B cell (primary cell): ENCODE measurements around the gene MRLN. TPM values are rescaled to one million over a fixed set of nuclear protein-coding genes. Genes with fewer than 3 reads are reported as not detected.
"Not testable (repeated sequence)": the region's sequence is repeated elsewhere in the genome, so short reads cannot be mapped to it uniquely, and the experiment has no call there.

Experiments
- ATAC-seq: fragments of 200-7000 bp; cut with Tn5 transposase; one replicate; pipeline ENCODE4 v1.10.0; 2021; ENCODE audit warnings: low read depth, mild to moderate bottlenecking, moderate number of reproducible peaks, moderate library complexity
- CTCF ChIA-PET: fragments of 350-600 bp; sonication (Branson Sonifier 250); formaldehyde crosslinking; loops from one replicate; lab custom pipeline; 2021; ENCODE audit warnings: antibody characterized with exemption, inconsistent platforms; lab: Charles Lee
- POLR2A ChIA-PET: fragments of 350-600 bp; sonication (Branson Sonifier 250); formaldehyde crosslinking; loops from one replicate; lab custom pipeline; 2021; ENCODE audit warnings: antibody characterized with exemption; lab: Charles Lee
- DNase-seq: peaks from one replicate; pipeline ENCODE4 v3.0.0; 2013
- H2AFZ ChIP-seq: 2 replicates; pipeline ENCODE4 v1.6.1; 2012; ENCODE audit warnings: mild to moderate bottlenecking, low read depth, low read length; ENCODE audit not compliant: insufficient read depth, poor library complexity, severe bottlenecking
- H3K27ac ChIP-seq, 2 donors: 1 replicate in 1 of 2; 2 replicates in 1 of 2; pipeline ENCODE4 v1.5.1; 2012 to 2013; ENCODE audit warnings: low read length in 2 of 2, mild to moderate bottlenecking in 2 of 2, moderate library complexity in 1 of 2
- H3K27me3 ChIP-seq, 4 experiments: fragments of 200-600 bp in 1 of 4; sonication (generic) in 1 of 4; replicated peaks in 1 of 4; 1 replicate in 2 of 4; 2 replicates in 2 of 4; pipeline versions ENCODE4 v1.6.1 to v1.7.0; 2013 to 2016; ENCODE audit warnings: low read length in 3 of 4, mild to moderate bottlenecking in 2 of 4, mixed read lengths in 1 of 4, moderate library complexity in 1 of 4; ENCODE audit not compliant: insufficient read depth in 4 of 4, control insufficient read depth in 3 of 4; ENCODE audit errors: control extremely low read depth in 1 of 4
- H3K36me3 ChIP-seq, 2 experiments: replicated peaks in 1 of 2; 1 replicate in 1 of 2; 2 replicates in 1 of 2; pipeline versions ENCODE4 v1.6.1 to v1.7.1; 2013; ENCODE audit warnings: low read length in 1 of 2; ENCODE audit not compliant: insufficient read depth in 2 of 2, control insufficient read depth in 1 of 2; ENCODE audit errors: control extremely low read depth in 1 of 2, extremely low read depth in 1 of 2
- H3K4me1 ChIP-seq, 2 donors: fragments of 200-600 bp in 1 of 2; sonication (generic) in 1 of 2; 1 replicate in 1 of 2; 2 replicates in 1 of 2; pipeline versions ENCODE4 v1.5.1 to v1.6.1; 2013 to 2017; ENCODE audit warnings: low read length in 2 of 2; ENCODE audit not compliant: control insufficient read depth in 2 of 2, insufficient read depth in 2 of 2
- H3K4me2 ChIP-seq: replicated peaks from 2 replicates; pipeline ENCODE3; 2012; ENCODE audit warnings: mild to moderate bottlenecking, low read depth, low read length; ENCODE audit not compliant: poor library complexity, severe bottlenecking
- H3K4me3 ChIP-seq, 5 experiments: fragments of 200-600 bp in 1 of 5; sonication (generic) in 1 of 5; 1 replicate in 3 of 5; 2 replicates in 2 of 5; pipeline versions ENCODE4 v1.5.1 to v1.7.0; 2011 to 2016; ENCODE audit warnings: low read length in 4 of 5, mild to moderate bottlenecking in 4 of 5, low read depth in 2 of 5, control low read depth in 1 of 5, moderate library complexity in 1 of 5; ENCODE audit not compliant: insufficient read depth in 1 of 5; ENCODE audit errors: control extremely low read depth in 1 of 5, extremely low read depth in 1 of 5
- H3K79me2 ChIP-seq: fragments of 200-600 bp; sonication (generic); one replicate; pipeline ENCODE4 v1.6.0; 2016; ENCODE audit warnings: low read length; ENCODE audit not compliant: control insufficient read depth, insufficient read depth
- H3K9ac ChIP-seq: fragments of 200-600 bp; sonication (generic); 2 replicates; pipeline ENCODE4 v1.6.1; 2017; ENCODE audit warnings: mild to moderate bottlenecking, low read length, moderate library complexity
- H3K9me3 ChIP-seq, 3 donors: one replicate each; pipeline versions ENCODE4 v1.6.1 to v1.7.1; 2013; ENCODE audit warnings: low read length in 2 of 3; ENCODE audit not compliant: control insufficient read depth in 2 of 3, insufficient read depth in 1 of 3; ENCODE audit errors: control extremely low read depth in 1 of 3
- H4K20me1 ChIP-seq: 2 replicates; pipeline ENCODE4 v1.6.0; 2012; ENCODE audit warnings: mild to moderate bottlenecking, low read length; ENCODE audit not compliant: insufficient read depth, control insufficient read depth, poor library complexity, severe bottlenecking
- H3K27ac Mint-ChIP-seq: one replicate; pipeline ENCODE4 v1.8.0; 2021; ENCODE audit warnings: mixed read lengths
- H3K27me3 Mint-ChIP-seq: one replicate; pipeline ENCODE4 v1.8.0; 2021; ENCODE audit warnings: mixed read lengths
- H3K4me1 Mint-ChIP-seq: one replicate; pipeline ENCODE4 v1.8.0; 2021; ENCODE audit warnings: mixed read lengths
- H3K4me3 Mint-ChIP-seq: one replicate; pipeline ENCODE4 v1.8.0; 2021; ENCODE audit warnings: mixed read lengths
- H3K9me3 Mint-ChIP-seq: one replicate; pipeline ENCODE4 v1.8.0; 2022; ENCODE audit warnings: mixed read lengths; ENCODE audit not compliant: insufficient read depth
- EZH2 ChIP-seq: IDR thresholded peaks from 2 replicates; pipeline ENCODE4 v1.6.1; 2012; ENCODE audit warnings: borderline replicate concordance, low read depth, mild to moderate bottlenecking, moderate library complexity, low read length; ENCODE audit not compliant: insufficient read depth, poor library complexity, severe bottlenecking
- WGBS: methylation state at CpG from one replicate; pipeline ENCODE4 v1.1.5; 2013; ENCODE audit warnings: missing lambda C conversion rate; ENCODE audit not compliant: insufficient coverage; 5-methylcytosine and 5-hydroxymethylcytosine counted together
- intact Hi-C: fragments of 100-400 bp; cut with micrococcal nuclease; formaldehyde crosslinking; loops from one replicate; pipeline ENCODE4 v1.10.0; 2022
- polyA plus RNA-seq: library from polyadenylated mRNA; depleted of rRNA; stranded (reverse); fragments of >200 nt; gene quantifications from 2 replicates; pipeline ENCODE4 v1.2.3, GENCODE V29; 2012
- total RNA-seq, 2 donors: library from RNA; stranded (reverse); fragments of 120-200 nt in 1 of 2; gene quantifications; 1 replicate in 1 of 2; 2 replicates in 1 of 2; pipeline versions ENCODE4 v1.2.3 to v1.2.4, GENCODE V29; 2013 to 2022
- TF ChIP-seq, protein P1 (sequence below): fragments of 200-600 bp; IDR thresholded peaks from one replicate; pipeline ENCODE4 v1.8.0; 2022; ENCODE audit warnings: antibody characterized with exemption, mild to moderate bottlenecking

The MRLN gene
- total and polyA plus RNA-seq, 2 donors (not counting 1 experiment from before 2014, with no cell fraction given), result not detected

DNA sequence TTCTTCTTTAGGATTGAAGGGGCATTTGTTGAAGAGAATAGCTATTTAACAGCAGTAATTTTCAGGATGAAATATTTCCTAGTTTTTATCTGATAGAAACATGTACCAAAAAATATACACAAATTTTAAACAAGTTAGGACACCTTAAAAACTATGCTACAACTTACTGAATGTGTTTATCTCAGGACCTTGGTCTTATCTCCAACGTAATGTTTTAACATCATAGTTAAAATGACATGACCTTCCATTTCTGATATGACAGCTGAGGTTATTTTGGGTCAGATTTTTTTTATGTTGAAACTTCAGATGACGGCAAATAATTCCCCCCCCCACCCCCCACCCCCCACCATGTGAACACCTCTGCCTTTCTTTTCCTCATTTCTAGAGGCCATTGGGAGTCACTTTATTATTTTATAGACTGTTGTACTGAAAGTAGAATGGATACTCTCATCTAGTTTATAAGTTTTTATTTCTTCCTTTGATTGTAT is 8.0 kb downstream of the MRLN start:
- no peak for ATAC-seq
- H3K27me3 Mint-ChIP-seq, result peaks cover 11% of the 10 kb centered on the region
- Histone ChIP-seq H3K79me2 (no peaks in the 10 kb centered on the region), H3K4me2 (no peak overlapping the region), H3K9me3 (peaks cover 0 to 10% (median 0%) of the 10 kb centered on the region in 3 donors), H4K20me1 (no peaks in the 10 kb centered on the region), H3K9ac (no peak overlapping the region), H3K36me3 (no peaks in the 10 kb centered on the region), H3K27me3 (no peaks in the 10 kb centered on the region), H3K4me3 (no peak overlapping the region), H3K4me1 (no peaks in the 10 kb centered on the region), H2AFZ (no peak overlapping the region), H3K27ac (no peak overlapping the region)
- TF ChIP-seq, protein P1, sequence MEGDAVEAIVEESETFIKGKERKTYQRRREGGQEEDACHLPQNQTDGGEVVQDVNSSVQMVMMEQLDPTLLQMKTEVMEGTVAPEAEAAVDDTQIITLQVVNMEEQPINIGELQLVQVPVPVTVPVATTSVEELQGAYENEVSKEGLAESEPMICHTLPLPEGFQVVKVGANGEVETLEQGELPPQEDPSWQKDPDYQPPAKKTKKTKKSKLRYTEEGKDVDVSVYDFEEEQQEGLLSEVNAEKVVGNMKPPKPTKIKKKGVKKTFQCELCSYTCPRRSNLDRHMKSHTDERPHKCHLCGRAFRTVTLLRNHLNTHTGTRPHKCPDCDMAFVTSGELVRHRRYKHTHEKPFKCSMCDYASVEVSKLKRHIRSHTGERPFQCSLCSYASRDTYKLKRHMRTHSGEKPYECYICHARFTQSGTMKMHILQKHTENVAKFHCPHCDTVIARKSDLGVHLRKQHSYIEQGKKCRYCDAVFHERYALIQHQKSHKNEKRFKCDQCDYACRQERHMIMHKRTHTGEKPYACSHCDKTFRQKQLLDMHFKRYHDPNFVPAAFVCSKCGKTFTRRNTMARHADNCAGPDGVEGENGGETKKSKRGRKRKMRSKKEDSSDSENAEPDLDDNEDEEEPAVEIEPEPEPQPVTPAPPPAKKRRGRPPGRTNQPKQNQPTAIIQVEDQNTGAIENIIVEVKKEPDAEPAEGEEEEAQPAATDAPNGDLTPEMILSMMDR, result no peak
- TF ChIP-seq EZH2, result no peak
- H3K9me3 Mint-ChIP-seq, result no peaks in the 10 kb centered on the region
- no peak overlapping the region for H3K27ac Mint-ChIP-seq
- H3K4me1 Mint-ChIP-seq, result no peaks in the 10 kb centered on the region
- intact Hi-C loops, result no loop called here
- no CpG with 5 or more reads among the region's 2 CpGs for WGBS
- ChIA-PET CTCF (no interaction called here), POLR2A (no interaction called here)
- H3K4me3 Mint-ChIP-seq, result no peak overlapping the region
- no peak for DNase-seq

DNA sequence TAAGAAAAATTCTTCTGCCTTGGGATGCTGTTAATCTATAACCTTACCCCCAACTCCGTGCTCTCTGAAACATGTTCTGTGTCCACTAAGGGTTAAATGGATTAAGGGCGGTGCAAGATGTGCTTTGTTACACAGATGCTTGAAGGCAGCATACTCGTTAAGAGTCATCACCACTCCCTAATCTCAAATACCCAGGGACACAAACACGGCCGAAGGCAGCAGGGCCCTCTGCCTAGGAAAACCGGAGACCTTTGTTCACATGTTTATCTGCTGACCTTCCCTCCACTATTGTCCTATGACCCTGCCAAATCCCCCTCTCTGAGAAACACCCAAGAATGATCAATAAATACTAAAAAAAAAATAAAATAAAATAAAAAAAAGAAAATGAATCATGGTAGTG is 8.5 kb downstream of the MRLN start:
- H3K4me2 ChIP-seq, H3K4me1 ChIP-seq, H3K27me3 ChIP-seq, H3K79me2 ChIP-seq, ATAC-seq, H3K9me3 Mint-ChIP-seq, H3K9ac ChIP-seq, intact Hi-C loops, H3K9me3 ChIP-seq, H3K36me3 ChIP-seq, CTCF ChIA-PET, H4K20me1 ChIP-seq, H3K27ac Mint-ChIP-seq, H2AFZ ChIP-seq, POLR2A ChIA-PET, H3K4me1 Mint-ChIP-seq, DNase-seq, H3K4me3 Mint-ChIP-seq, H3K27ac ChIP-seq, H3K4me3 ChIP-seq: not testable (repeated sequence)
- peaks cover 11% of the 10 kb centered on the region for H3K27me3 Mint-ChIP-seq
- WGBS, result no CpG with 5 or more reads among the region's 6 CpGs

DNA sequence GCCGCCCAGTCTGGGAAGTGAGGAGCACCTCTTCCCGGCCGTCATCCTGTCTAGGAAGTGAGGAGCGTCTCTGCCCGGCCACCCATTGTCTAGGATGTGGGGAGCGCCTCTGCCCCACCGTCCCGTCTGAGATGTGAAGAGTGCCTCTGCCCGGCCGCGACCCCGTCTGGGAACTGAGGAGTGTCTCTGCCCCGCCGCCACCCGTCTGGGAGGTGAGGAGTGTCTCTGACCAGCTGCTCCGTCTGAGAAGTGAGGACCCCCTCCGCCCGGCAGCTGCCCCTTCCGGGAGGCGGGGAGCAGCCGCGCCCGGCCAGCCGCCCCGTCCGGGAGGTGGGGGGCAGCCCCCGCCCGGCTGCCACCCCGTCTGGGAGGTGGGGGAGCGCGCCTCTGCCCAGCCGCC is 9.1 kb downstream of the MRLN start:
- H3K27me3 ChIP-seq, H3K9me3 Mint-ChIP-seq, H3K4me2 ChIP-seq, H3K4me3 Mint-ChIP-seq, H4K20me1 ChIP-seq, ATAC-seq, H3K9ac ChIP-seq, CTCF ChIA-PET, DNase-seq, H3K27ac ChIP-seq, intact Hi-C loops, H2AFZ ChIP-seq, H3K4me1 ChIP-seq, H3K4me1 Mint-ChIP-seq, H3K36me3 ChIP-seq, H3K27ac Mint-ChIP-seq, H3K79me2 ChIP-seq, H3K4me3 ChIP-seq, POLR2A ChIA-PET, H3K9me3 ChIP-seq: not testable (repeated sequence)
- WGBS, result 96% methylated on average over 31 of the region's 32 CpGs
- peaks cover 11% of the 10 kb centered on the region for H3K27me3 Mint-ChIP-seq
